HepG2 (cell line): ENCODE data around the gene CHCT1. TPM values are rescaled to one million over a fixed set of nuclear protein-coding genes. Genes with fewer than 3 reads are reported as not detected.
A peak's percentile ranks its signal among the peaks of the same experiment; 100 is the strongest.

ENCODE experiments used
- ATAC-seq: fragments of 200-7000 bp; cut with Tn5 transposase; 3 replicates; pipeline ENCODE4 v1.9.1; 2020; ENCODE audit warnings: mild to moderate bottlenecking, moderate library complexity
- BruUV-seq: library from RNA; stranded (reverse); fragments of 400-500 nt; replicated peaks from 2 replicates; lab custom pipeline; 2021; lab: Mats Ljungman, UMichigan
- CTCF ChIA-PET: fragments of 300-600 bp; formaldehyde crosslinking; extraction: SDS; loops from one replicate; lab custom pipeline; 2021; ENCODE audit warnings: low total read pairs, inconsistent platforms, low intra/inter-chr PET ratio; lab: Yijun Ruan, JAX
- POLR2A ChIA-PET: fragments of 350-600 bp; sonication (Branson Sonifier 250); formaldehyde crosslinking; loops from one replicate; lab custom pipeline; 2020; ENCODE audit warnings: antibody characterized with exemption, inconsistent platforms; lab: Yijun Ruan, JAX
- DNase-seq: peaks from one replicate; pipeline ENCODE4 v3.0.0-alpha.2; 2015; ENCODE audit warnings: low spot score
- FAIRE-seq: peaks from 3 replicates; lab custom pipeline; 2011; peaks lifted over from hg19 to GRCh38; lab: Jason Lieb, UNC
- H2AFZ ChIP-seq: one replicate; pipeline ENCODE4 v1.6.1; 2011; ENCODE audit warnings: low read length, inconsistent platforms
- H3K27ac ChIP-seq: fragments of 300-600 bp; 3 replicates; pipeline ENCODE4 v1.8.0; 2011; ENCODE audit warnings: mixed run types, mild to moderate bottlenecking, mixed read lengths, low read length, inconsistent platforms; ENCODE audit not compliant: insufficient read depth; ENCODE audit errors: extremely low read length
- H3K27me3 ChIP-seq, 2 experiments: fragments of 200-600 bp in 1 of 2; 2 replicates in 1 of 2; 3 replicates in 1 of 2; pipeline versions ENCODE4 v1.6.0 to v1.8.0; 2011; ENCODE audit warnings: low read length in 2 of 2, mild to moderate bottlenecking in 2 of 2, moderate library complexity in 2 of 2, inconsistent platforms in 1 of 2; ENCODE audit not compliant: insufficient read depth in 2 of 2, control insufficient read depth in 1 of 2
- H3K36me3 ChIP-seq, 2 experiments: fragments of 200-600 bp in 1 of 2; replicated peaks in 1 of 2; 2 replicates in 1 of 2; 3 replicates in 1 of 2; pipeline versions ENCODE4 v1.5.1 to v1.8.0; 2011; ENCODE audit warnings: low read length in 2 of 2, inconsistent platforms in 1 of 2; ENCODE audit not compliant: insufficient read depth in 2 of 2, control insufficient read depth in 1 of 2
- H3K4me1 ChIP-seq: 2 replicates; pipeline ENCODE4 v1.5.1; 2012; ENCODE audit warnings: low read length, inconsistent platforms; ENCODE audit not compliant: insufficient read depth
- H3K4me2 ChIP-seq: 2 replicates; pipeline ENCODE4 v1.6.0; 2011; ENCODE audit warnings: low read depth, low read length, inconsistent platforms
- H3K4me3 ChIP-seq, 3 experiments: fragments of 200-600 bp in 1 of 3; sonication (generic), shearing (Covaris generic) in 1 of 3; replicated peaks in 1 of 3; 2 replicates each; pipeline ENCODE4 v1.5.1; 2011 to 2016; ENCODE audit warnings: low read length in 3 of 3, inconsistent platforms in 2 of 3, low read depth in 2 of 3, mild to moderate bottlenecking in 2 of 3, control low read depth in 1 of 3, mixed read lengths in 1 of 3; ENCODE audit not compliant: insufficient read depth in 1 of 3
- H3K79me2 ChIP-seq: one replicate; pipeline ENCODE4 v1.6.1; 2011; ENCODE audit warnings: low read length, inconsistent platforms; ENCODE audit not compliant: insufficient read depth
- H3K9ac ChIP-seq: 2 replicates; pipeline ENCODE4 v1.6.0; 2011; ENCODE audit warnings: mild to moderate bottlenecking, low read depth, low read length, inconsistent platforms; ENCODE audit not compliant: insufficient read depth
- H3K9me3 ChIP-seq: 2 replicates; pipeline ENCODE4 v1.5.1; 2012; ENCODE audit warnings: mild to moderate bottlenecking, low read length
- H4K20me1 ChIP-seq: 2 replicates; pipeline ENCODE4 v1.6.0; 2011; ENCODE audit warnings: inconsistent platforms, mild to moderate bottlenecking, low read length, moderate library complexity; ENCODE audit not compliant: insufficient read depth
- CBX1 ChIP-seq: IDR thresholded peaks from one replicate; pipeline ENCODE4 v1.6.1; 2016; ENCODE audit warnings: antibody characterized with exemption, low read depth
- MEIS1 ChIP-seq: sonication (generic); formaldehyde crosslinking; IDR thresholded peaks from 2 replicates; pipeline ENCODE4 v1.9.0; 2021; ENCODE audit warnings: mild to moderate bottlenecking, missing genetic modification reagents, moderate library complexity, borderline replicate concordance
- SETDB1 ChIP-seq: sonication (generic); formaldehyde crosslinking; IDR thresholded peaks from 2 replicates; pipeline ENCODE4 v1.5.1; 2020; ENCODE audit warnings: missing genetic modification reagents, mild to moderate bottlenecking, borderline replicate concordance
- SOX13 ChIP-seq, 3 experiments: fragments of 450-650 bp in 1 of 3; sonication (generic) in 1 of 3; formaldehyde crosslinking in 1 of 3; IDR thresholded peaks in 2 of 3; conservative IDR thresholded peaks in 1 of 3; 2 replicates each; pipeline versions ENCODE4 v1.5.0 to v1.6.1; 2016 to 2020; ENCODE audit warnings: antibody characterized with exemption in 1 of 3, mild to moderate bottlenecking in 1 of 3, missing compliant biosample characterization in 1 of 3, missing genetic modification reagents in 1 of 3, moderate library complexity in 1 of 3
- ZBTB3 ChIP-seq: sonication (generic); formaldehyde crosslinking; IDR thresholded peaks from 2 replicates; pipeline ENCODE4 v1.4.0; 2020; ENCODE audit warnings: low read depth, mild to moderate bottlenecking, moderate library complexity, missing genetic modification reagents, borderline replicate concordance
- ZNF180 ChIP-seq: sonication (generic); formaldehyde crosslinking; IDR thresholded peaks from 2 replicates; pipeline ENCODE4 v1.4.0; 2020; ENCODE audit warnings: low read depth, missing genetic modification reagents, borderline replicate concordance
- ZNF326 ChIP-seq: sonication (generic); formaldehyde crosslinking; IDR thresholded peaks from 2 replicates; pipeline ENCODE4 v1.4.0; 2020; ENCODE audit warnings: missing genetic modification reagents, borderline replicate concordance
- ZNF382 ChIP-seq: sonication (generic); formaldehyde crosslinking; IDR thresholded peaks from 2 replicates; pipeline ENCODE4 v1.5.0; 2020; ENCODE audit warnings: missing genetic modification reagents, mild to moderate bottlenecking, borderline replicate concordance
- ZNF644 ChIP-seq: IDR thresholded peaks from 2 replicates; pipeline ENCODE4 v1.6.1; 2016; ENCODE audit warnings: low read depth
- ZNF790 ChIP-seq: sonication (generic); formaldehyde crosslinking; IDR thresholded peaks from 2 replicates; pipeline ENCODE4 v1.8.0; 2022; ENCODE audit warnings: missing genetic modification reagents, mild to moderate bottlenecking, borderline replicate concordance
- WGBS: methylation state at CpG from one replicate; pipeline ENCODE4 v1.1.6; 2017; ENCODE audit warnings: low lambda C conversion rate; 5-methylcytosine and 5-hydroxymethylcytosine counted together
- in situ Hi-C: cut with HindIII; loops from 2 replicates; pipeline ENCODE4 v1.10.0; 2017; ENCODE audit warnings: low pct_unique_long_range_greater_than_20kb; ENCODE audit not compliant: extremely low pct_ligation_motif_present
- intact Hi-C: fragments of 100-400 bp; cut with micrococcal nuclease; formaldehyde crosslinking; loops from one replicate; pipeline ENCODE4 v1.10.0; 2022; ENCODE audit not compliant: unreplicated experiment
- polyA plus RNA-seq, 8 experiments: library from polyadenylated mRNA; depleted of rRNA in 3 of 8; stranded (reverse) in 7 of 8; unstranded in 1 of 8; fragments of >200 nt; fragmentation: Illumina TruSeq in 4 of 8; extraction: Trizol in 4 of 8; gene quantifications; 2 replicates each; pipeline versions ENCODE4 v1.2.1 to v1.2.3, GENCODE V29; 2011 to 2016; ENCODE audit warnings: low read depth in 4 of 8, missing spikeins in 1 of 8, mixed read lengths in 1 of 8; ENCODE audit not compliant: insufficient read depth in 1 of 8
- total RNA-seq, 5 experiments: library from RNA; depleted of rRNA; stranded (reverse); fragments of >200 nt; fragmentation: Illumina TruSeq; extraction: Trizol; gene quantifications; 2 replicates each; pipeline ENCODE4 v1.2.3, GENCODE V29; 2016; ENCODE audit warnings: low read depth in 1 of 5
- TF ChIP-seq, protein P1 (sequence below): sonication (generic); formaldehyde crosslinking; IDR thresholded peaks from 2 replicates; pipeline ENCODE4 v1.8.0; 2022; ENCODE audit warnings: mild to moderate bottlenecking, missing genetic modification reagents; ENCODE audit not compliant: insufficient replicate concordance
- TF ChIP-seq, protein P2 (sequence below): IDR thresholded peaks from 2 replicates; pipeline ENCODE4 v1.6.1; 2016; ENCODE audit warnings: missing compliant biosample characterization, missing genetic modification reagents, borderline replicate concordance
- TF ChIP-seq, protein P3 (sequence below): IDR thresholded peaks from 2 replicates; pipeline ENCODE4 v1.6.1; 2012; ENCODE audit warnings: inconsistent platforms

Gene CHCT1
- total and polyA plus RNA-seq, 2 of the 13 experiments (the other 11 are each of a cell fraction or from before 2014, with no cell fraction given): not detected

GRCh38 chr17:60403523-60403810, 18.8 kb upstream of the CHCT1 start:
- WGBS: 57% methylated on average over 3 of the region's 3 CpGs
- Histone ChIP-seq H3K36me3 (no peaks in the 10 kb centered on the region), H3K27me3 (no peaks in the 10 kb centered on the region), H3K27ac (no peak overlapping the region), H3K4me3 (no peak overlapping the region), H2AFZ (no peak overlapping the region), H3K79me2 (no peaks in the 10 kb centered on the region), H4K20me1 (no peaks in the 10 kb centered on the region), H3K9ac (no peak overlapping the region), H3K4me2 (no peak overlapping the region), H3K4me1 (peaks cover 25% of the 10 kb centered on the region), H3K9me3 (no peaks in the 10 kb centered on the region)
- no TSS peak for BruUV-seq
- TF ChIP-seq ZBTB3 (CRISPR knock-in tag) (no peak), ZNF790 (CRISPR knock-in tag) (no peak)
- TF ChIP-seq, protein P1, sequence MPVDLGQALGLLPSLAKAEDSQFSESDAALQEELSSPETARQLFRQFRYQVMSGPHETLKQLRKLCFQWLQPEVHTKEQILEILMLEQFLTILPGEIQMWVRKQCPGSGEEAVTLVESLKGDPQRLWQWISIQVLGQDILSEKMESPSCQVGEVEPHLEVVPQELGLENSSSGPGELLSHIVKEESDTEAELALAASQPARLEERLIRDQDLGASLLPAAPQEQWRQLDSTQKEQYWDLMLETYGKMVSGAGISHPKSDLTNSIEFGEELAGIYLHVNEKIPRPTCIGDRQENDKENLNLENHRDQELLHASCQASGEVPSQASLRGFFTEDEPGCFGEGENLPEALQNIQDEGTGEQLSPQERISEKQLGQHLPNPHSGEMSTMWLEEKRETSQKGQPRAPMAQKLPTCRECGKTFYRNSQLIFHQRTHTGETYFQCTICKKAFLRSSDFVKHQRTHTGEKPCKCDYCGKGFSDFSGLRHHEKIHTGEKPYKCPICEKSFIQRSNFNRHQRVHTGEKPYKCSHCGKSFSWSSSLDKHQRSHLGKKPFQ: peak; percentile 30
- FAIRE-seq (no peak), DNase-seq (no peak), ATAC-seq (no peak)
- in situ Hi-C loops: no loop called here
- intact Hi-C loops: no loop called here
- ChIA-PET POLR2A (interaction anchor here (5.2 kb wide), 1 partner anchor 12 kb away, joined by 30 read pairs; the partner anchor contains the start of gene USP32), CTCF (no interaction called here)

DNA sequence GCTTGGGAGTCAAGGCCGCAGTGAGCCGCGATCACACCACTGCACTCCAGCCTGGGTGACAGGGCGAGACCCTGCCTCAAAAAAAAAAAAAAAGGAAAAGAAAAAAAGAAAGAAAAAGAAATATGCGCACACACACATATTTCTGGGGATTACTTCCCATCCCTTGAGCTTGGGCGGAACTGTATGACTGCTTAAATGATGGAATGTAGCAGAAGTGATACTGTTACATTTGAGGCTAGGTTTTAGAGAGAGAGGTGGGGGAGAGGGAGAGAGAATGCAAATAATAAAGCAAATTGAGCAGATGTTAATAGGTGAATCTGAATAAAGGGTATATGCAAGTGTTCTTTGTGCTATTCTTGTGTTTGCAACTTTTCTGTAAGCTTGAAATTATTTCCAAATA, 18.3 kb upstream of the CHCT1 start:
- Histone ChIP-seq H4K20me1 (no peaks in the 10 kb centered on the region), H3K4me3 (no peak overlapping the region), H3K9ac (no peak overlapping the region), H3K4me2 (no peak overlapping the region), H3K9me3 (no peaks in the 10 kb centered on the region), H3K27me3 (no peaks in the 10 kb centered on the region), H3K27ac (no peak overlapping the region), H3K36me3 (no peaks in the 10 kb centered on the region), H2AFZ (no peak overlapping the region), H3K4me1 (peaks cover 30% of the 10 kb centered on the region), H3K79me2 (no peaks in the 10 kb centered on the region)
- no TSS peak for BruUV-seq
- DNase-seq (no peak), FAIRE-seq (no peak), ATAC-seq (no peak)
- ChIA-PET POLR2A (interaction anchor here (5.2 kb wide), 1 partner anchor 12 kb away, joined by 30 read pairs; the partner anchor contains the start of gene USP32), CTCF (no interaction called here)
- in situ Hi-C loops (no loop called here), intact Hi-C loops (no loop called here)
- 73% methylated on average over 6 of the region's 6 CpGs for WGBS
- TF ChIP-seq ZNF382 (CRISPR knock-in tag) (no peak), ZNF326 (CRISPR knock-in tag) (no peak), SOX13 (IDR thresholded peaks at IDR 0.05) (no peak), SOX13 (CRISPR knock-in tag; conservative IDR thresholded peaks at IDR 0.05 in 1 of 2, IDR thresholded peaks at IDR 0.05 in 1 of 2) (no peak), MEIS1 (CRISPR knock-in tag) (no peak), CBX1 (no peak), ZNF644 (CRISPR knock-in tag) (no peak), ZNF180 (CRISPR knock-in tag) (no peak), SETDB1 (no peak)
- TF ChIP-seq, protein P2, sequence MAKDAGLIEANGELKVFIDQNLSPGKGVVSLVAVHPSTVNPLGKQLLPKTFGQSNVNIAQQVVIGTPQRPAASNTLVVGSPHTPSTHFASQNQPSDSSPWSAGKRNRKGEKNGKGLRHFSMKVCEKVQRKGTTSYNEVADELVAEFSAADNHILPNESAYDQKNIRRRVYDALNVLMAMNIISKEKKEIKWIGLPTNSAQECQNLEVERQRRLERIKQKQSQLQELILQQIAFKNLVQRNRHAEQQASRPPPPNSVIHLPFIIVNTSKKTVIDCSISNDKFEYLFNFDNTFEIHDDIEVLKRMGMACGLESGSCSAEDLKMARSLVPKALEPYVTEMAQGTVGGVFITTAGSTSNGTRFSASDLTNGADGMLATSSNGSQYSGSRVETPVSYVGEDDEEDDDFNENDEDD (CRISPR knock-in tag): no peak
- TF ChIP-seq, protein P3, sequence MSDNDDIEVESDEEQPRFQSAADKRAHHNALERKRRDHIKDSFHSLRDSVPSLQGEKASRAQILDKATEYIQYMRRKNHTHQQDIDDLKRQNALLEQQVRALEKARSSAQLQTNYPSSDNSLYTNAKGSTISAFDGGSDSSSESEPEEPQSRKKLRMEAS: no peak
